Gastrocnemius medialis (tissue), 4 donors: ENCODE results near the gene ADARB2.

ENCODE experiments used
- POLR2A ChIP-seq, 2 donors: fragments of 450-650 bp; IDR thresholded peaks; one replicate each; pipeline ENCODE4 v1.6.1; 2017; ENCODE audit warnings: antibody characterized with exemption in 2 of 2, mild to moderate bottlenecking in 2 of 2, moderate library complexity in 2 of 2
- TF ChIP-seq, protein P1 (sequence below), 5 experiments: fragments of 450-650 bp in 3 of 5; fragments of 200-600 bp in 2 of 5; sonication (generic) in 2 of 5; IDR thresholded peaks in 4 of 5; conservative IDR thresholded peaks in 1 of 5; 1 replicate in 4 of 5; 2 replicates in 1 of 5; pipeline ENCODE4 v1.5.1; 2016 to 2019; ENCODE audit warnings: antibody characterized with exemption in 5 of 5, mild to moderate bottlenecking in 3 of 5, moderate library complexity in 3 of 5

GRCh38 chr10:1685699-1686490, 51.4 kb downstream of the ADARB2 start:
- TF ChIP-seq, protein P1, sequence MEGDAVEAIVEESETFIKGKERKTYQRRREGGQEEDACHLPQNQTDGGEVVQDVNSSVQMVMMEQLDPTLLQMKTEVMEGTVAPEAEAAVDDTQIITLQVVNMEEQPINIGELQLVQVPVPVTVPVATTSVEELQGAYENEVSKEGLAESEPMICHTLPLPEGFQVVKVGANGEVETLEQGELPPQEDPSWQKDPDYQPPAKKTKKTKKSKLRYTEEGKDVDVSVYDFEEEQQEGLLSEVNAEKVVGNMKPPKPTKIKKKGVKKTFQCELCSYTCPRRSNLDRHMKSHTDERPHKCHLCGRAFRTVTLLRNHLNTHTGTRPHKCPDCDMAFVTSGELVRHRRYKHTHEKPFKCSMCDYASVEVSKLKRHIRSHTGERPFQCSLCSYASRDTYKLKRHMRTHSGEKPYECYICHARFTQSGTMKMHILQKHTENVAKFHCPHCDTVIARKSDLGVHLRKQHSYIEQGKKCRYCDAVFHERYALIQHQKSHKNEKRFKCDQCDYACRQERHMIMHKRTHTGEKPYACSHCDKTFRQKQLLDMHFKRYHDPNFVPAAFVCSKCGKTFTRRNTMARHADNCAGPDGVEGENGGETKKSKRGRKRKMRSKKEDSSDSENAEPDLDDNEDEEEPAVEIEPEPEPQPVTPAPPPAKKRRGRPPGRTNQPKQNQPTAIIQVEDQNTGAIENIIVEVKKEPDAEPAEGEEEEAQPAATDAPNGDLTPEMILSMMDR (IDR thresholded peaks at IDR 0.05 in 4 of 5, conservative IDR thresholded peaks at IDR 0.05 in 1 of 5): no peak
- no peak for TF ChIP-seq POLR2A (IDR thresholded peaks at IDR 0.05)
